GM19455 (cell line): Measurements from ENCODE around the gene AKT1S1.
"Not testable (repeated sequence)": the region's sequence is repeated elsewhere in the genome, so short reads cannot be mapped to it uniquely, and the experiment has no call there.

Source experiments
- ATAC-seq: cut with Tn5 transposase; IDR thresholded peaks from one replicate; pipeline ENCODE4 v1.9.1; 2021; ENCODE audit not compliant: unreplicated experiment

Gene AKT1S1

DNA sequence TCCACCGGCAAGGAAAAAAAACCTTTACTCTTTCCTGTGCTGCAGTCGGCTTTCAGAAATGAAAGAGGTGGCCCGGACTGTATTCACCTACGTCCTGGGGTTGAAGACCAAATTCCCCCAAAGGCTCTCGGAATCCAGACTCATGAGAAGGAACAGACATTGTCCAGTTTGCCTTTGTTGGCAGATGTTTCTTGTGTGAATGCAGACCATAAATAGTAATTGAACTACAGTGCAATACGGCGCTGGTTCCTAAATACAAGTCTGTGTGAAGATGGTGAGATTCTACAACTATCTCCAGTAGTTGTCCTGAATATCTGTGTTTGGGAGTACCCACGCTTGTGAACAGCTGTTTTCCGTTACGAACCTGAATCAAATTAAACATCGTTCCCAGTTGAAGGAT lies 37.4 kb downstream of the AKT1S1 start:
- ATAC-seq, result no peak

DNA sequence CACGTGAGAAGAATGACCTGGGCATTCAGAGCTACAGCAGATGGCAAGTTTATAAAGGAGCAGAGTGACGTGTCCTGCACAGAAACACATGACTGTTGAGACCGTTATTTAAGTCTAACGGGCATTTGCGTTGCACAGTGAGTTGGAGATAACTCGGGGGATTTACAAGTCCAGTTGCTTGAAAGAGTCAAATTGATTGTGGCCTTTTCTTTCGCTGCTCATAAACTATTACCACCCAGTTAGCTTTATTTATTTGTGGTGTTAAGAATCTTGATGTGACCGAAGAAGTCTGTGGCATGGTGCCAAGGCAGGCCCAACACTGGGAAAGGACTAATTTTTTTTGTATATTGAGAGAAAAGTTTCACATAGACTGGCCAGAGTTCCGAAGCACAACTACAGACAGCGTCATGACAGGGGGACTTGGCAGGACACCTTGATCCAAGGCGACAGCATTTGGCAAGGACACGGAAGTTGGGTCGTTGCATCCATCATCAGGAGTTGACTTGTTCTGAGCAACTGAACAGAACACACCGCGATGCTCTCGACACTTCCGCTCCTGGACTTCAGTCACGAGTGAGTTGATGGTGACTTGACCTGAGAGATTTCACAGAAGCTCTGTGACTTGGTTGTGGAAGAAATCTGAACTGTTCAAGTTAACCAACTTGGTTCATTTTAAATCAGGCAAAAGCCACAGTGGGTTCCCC lies 38.1 kb downstream of the AKT1S1 start:
- no peak for ATAC-seq

DNA sequence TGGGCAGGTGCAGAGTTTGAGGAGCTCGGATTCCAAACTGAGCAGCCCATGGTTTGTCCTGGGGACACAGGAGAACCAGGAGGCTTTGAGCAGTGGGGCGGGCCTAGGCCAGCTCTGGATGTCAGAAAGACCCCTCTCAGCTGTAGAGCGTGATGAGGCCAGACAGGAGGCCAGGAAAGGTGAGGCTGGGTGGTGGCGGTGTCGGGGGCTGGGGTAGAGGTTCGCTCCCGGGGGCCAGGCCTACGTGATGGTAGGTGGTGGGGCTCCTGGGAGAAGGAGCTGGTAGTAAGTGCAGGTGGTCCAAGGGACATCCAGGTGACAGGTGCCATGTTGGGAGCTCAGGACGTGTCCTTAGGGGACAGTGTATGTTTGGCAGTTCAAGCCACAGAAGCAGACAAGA lies 39.7 kb downstream of the AKT1S1 start:
- no peak for ATAC-seq

DNA sequence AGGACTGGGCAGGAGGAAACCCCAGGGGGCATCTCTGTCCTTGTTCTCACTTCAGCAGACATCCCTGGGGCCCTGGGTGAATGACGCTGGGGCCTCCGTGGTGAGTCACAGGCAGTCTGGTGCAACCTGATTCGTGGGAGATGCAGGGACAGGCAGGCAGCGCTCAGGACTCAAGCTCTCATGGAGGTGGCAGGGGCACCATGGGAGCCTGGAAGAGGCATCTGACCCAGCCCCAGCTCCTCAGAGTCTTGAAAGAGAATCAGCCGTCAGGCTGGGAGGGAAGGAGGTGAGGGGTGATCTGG lies 40.2 kb downstream of the AKT1S1 start:
- no peak for ATAC-seq

DNA sequence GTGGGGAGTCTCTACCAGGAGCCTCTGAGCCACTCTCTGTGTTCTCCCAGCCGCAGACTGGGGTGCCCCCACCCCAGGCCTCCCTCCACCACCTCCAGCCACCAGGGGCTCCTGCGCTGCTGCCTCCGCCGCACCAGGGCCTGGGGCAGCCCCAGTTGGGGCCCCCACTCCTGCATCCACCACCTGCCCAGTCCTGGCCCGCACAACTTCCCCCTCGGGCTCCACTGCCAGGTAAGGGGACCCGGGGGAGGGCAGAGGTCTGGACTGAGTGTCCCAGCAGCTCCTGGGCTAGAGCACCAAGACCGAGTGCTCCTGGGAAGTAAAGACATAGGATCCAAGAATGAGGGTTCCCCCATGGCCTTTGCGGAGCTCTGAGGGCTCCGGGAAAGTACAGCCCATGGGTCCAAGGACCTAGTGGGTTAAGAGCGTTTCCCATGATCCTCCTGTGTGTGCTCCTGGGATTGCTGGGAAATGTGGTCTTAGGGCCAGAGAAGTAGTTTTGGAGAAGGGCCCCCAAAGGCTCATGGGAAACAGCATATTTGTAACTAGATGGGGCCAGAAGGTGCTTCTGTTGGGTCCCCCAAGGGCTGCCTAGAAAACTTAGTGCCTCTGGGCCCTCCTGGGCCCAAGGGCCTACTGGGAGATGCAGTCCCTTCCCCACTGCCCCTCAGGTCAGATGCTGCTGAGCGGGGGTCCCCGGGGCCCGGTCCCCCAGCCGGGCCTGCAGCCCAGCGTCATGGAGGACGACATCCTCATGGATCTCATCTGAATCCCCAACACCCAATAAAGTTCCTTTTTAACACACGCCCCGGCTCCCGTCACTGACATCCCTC lies 40.8 kb downstream of the AKT1S1 start:
- ATAC-seq, result no peak

DNA sequence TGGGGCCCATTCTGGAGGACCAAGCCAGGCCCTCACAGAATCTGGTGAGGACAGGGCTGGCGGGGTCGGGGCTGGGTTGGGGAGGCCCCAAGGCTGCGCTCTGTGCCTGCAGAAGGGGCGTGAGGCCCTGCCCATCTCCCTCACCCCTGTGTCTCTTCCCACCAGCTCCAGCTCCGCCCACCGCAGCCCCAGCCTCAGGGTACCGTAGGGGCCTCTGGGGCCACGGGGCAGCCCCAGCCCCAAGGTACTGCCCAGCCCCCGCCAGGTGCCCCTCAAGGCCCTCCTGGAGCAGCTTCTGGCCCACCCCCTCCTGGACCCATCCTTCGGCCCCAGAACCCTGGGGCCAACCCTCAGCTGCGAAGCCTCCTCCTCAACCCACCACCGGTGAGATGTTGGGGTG lies 41.6 kb downstream of the AKT1S1 start:
- no peak for ATAC-seq

DNA sequence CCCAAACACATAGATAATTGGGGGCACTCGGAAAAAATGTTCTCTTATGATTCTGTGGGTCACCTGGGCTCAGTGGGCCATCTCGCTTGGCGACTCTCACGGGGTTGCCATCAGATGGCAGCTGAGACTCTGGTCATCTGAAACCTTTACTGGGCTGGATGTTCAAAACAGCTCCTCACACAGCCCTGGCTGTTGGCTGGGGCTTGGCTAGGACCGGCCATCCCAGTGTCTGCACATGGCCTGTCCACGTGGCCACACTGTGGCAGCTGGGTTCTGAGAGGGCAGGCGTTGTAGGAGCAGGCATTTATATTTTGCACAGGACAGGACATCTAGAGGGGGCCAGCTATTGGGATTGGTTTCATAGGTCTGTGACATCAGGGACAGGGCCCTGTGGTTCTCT lies 43.6 kb downstream of the AKT1S1 start:
- no peak for ATAC-seq

DNA sequence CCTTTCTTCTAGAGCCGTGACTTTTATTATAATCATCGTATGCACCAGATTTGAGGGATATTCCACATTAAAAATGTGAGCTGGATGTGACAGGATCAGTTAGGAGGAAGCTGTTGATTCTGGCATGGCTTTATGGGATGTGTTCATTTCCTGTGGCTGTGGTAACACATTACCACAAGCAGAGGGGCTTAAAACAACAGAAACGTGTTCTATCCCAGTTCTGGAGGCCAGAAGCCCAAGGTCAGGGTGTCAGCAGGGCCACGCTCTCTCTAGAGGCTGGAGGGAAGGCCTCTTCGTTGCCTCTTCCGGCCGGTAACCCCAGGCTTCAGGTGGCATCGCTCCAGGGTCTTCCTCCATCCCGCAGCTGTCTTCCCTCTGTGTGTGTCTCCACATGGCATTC lies 44.6 kb downstream of the AKT1S1 start:
- ATAC-seq, result no peak

DNA sequence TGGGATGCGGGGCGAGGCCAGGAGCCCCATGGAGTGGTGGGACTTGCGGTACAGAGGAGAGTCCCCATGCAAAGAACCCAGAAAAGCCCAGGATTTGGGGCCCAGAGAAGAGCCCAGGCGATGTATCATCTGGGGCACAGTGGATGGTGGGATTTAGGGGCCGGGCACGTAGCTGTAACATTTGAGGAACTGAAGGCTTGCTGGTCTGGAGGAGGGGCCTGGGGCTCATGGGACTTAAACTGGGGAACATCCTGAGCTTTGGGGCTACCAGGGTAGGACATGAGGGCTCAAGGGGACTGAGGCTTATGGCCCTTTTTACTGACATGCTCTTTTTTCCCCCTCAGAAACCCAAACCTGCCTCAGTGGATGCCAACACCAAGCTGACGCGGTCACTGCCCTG lies 45.6 kb downstream of the AKT1S1 start:
- ATAC-seq, result no peak

DNA sequence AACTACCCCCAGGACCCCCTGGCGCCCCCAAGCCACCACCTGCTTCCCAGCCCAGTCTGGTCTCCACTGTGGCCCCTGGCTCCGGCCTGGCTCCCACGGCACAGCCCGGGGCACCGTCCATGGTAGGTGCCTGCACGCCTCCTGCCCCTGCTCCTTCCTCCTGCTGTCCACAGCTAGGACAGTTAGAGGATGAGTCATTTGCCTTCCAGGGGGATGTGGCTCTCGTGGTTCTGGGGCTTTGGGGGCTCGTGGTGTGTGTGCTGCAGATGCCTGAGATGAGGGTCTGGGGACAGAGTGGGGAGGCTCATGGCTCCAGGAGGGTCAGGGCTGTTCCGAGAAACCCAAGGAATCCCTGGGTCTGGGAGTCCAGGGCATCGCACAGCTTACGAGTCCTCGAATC lies 46.4 kb downstream of the AKT1S1 start:
- ATAC-seq, result no peak

DNA sequence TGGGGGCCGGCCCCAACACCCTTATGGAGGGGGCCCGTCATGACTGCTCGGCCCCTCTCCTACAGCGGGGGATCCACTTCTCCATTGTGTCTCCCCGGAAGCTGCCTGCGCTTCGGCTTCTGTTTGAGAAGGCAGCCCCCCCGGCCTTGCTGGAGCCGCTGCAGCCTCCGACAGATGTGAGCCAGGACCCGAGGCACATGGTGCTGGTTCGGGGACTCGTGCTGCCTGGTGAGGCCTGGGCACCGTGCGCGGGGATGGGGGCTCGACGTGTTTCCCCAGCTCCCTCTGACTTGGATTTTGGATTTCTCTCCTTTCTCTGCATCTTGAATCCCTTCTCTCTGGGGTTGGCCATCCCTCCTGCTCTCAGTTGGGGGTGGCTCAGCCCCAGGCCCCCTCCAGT lies 47.4 kb downstream of the AKT1S1 start:
- ATAC-seq, result no peak

DNA sequence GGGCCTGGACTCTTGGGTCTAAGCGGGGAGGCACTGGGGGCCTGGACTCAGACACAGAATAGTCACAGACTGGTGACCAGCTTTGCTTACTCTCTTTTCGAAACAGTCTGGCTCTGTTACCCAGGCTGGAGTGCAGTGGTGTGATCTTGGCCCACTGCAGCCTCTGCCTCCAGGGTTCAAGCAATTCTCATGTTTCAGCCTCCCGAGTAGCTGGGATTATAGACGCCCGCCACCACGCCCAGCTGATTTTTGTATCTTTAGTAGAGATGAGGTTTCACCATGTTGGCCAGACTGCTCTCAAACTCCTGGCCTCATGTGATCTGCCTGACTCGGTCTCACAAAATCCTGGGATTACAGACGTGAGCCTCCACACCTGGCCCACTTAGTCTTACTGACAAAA lies 48.0 kb downstream of the AKT1S1 start:
- ATAC-seq, result no peak

DNA sequence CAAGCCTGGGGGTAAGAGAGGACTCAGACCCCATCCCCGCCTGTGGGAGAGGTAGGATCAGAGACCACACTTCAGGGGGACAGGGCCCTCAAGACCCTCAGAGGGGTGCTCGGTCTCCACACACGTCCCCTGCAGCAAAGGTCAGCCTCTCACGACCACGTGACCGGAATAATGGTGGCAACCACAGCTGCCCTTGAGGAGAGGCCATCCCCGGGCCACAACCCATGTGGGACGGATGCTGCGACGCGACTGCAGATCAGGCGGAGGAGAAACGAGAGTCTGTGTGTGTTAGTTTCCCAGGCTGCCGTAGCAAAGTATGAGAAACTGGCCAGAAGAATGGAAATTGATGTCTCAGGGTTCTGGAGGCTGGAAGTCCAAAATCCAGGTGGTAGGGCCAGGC lies 50.1 kb downstream of the AKT1S1 start:
- ATAC-seq, result no peak

DNA sequence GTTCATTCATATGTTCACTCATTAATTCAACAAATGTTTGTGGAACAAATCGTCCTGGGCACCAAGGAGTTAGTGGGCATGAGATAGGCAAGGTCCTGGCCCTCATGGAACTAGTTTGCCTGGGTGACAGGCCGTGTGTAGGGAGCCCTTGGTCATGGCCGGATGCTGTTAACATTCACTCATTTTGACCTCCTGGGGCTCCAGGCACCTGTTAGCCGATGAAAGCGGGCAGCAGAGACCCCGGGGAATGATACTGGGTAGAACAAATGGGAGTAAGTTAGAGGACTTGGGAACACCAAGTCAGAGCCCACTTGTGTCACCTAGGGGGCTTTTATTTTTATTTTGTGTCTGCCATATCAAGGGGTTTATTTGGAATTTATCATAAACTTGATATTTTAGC lies 52.5 kb downstream of the AKT1S1 start:
- ATAC-seq, result no peak

DNA sequence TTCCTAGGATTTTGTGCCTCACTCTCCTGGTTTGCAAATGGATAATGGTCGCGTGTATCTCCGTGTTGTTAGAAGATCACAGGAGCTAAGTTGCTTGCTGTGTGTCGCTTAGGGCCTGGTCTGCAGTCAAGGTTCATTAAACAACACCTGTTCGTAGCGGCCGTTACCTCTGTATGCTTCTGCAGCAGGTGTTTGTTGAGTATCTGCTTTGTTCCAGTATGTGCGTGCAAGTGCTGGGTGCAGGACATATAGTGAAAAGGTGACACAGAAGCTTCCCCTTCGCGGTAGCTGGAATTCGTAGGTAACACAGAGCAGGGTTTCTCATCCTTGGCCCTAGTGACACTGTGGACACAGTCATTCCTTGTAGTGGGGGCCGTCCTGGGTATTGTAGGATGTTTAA lies 53.7 kb downstream of the AKT1S1 start:
- ATAC-seq, result no peak

DNA sequence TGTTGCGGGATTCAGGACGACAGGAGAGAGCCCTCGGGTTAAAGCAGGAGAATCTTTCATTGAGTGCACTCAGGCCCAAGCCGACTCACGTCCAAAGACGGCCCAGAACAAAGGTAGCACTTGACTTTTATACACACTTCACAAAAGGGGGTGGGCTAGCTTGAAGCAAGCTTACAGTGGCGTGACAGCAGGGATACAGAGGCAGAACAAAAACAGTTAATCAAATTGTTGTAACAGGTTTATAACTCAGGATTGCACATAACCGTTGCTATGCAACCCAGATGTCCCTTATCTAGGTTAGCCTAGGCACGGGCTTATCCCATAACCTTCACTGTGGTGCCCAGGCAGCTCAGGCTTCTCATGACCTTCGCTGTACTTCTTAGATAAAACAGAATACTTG lies 57.0 kb downstream of the AKT1S1 start:
- no peak for ATAC-seq

DNA sequence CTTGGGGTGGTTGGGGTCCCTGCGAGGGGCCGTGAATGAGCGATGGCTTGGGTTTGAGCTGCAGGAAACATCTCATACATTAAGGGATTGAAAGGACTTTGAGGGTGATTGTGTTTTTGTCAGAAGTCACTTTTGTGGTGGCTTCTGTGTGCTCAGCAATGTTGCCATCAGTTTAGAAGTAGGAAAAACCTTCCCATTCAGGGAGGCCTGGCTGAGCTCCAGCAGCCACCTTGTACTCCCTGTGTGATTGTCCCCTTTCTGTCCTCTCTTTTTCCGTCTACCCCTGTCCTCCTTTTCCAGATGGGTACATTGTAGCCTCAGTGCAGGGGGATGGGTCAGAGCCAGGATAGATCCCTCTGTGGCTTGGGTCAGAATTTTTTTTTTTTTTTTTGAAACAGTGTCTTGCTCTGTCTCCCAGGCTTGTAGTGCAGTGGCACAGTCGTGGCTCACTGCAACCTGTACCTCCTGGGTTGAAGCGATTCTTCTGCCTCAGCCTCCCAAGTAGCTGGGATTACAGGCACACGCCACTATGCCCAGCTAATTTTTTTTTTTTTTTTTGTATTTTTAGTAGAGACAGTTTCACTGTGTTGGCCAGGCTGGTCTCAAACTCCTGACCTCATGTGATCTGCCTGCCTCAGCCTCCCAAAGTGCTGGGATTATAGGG lies 57.6 kb downstream of the AKT1S1 start:
- not testable (repeated sequence) for ATAC-seq
